ENCODE results near the gene UVRAG.

Gene UVRAG

DNA sequence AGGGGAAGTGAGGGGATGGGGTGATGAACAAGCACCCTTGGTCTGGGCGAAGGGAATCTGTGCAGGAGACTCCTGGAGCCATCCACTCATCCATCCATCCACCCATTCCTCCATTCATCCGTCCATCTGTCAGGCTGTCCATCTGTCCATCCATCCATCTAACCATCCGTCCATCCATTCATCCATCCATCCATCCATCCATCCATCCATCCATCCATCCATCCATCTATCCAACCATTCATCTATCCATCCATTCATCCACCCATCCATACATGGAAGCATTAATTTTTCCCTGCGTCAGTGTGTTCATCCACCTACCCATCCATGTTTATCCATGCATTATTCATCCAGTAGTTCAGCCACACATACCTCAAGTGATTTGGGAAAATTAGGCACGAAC lies 359.3 kb downstream of the UVRAG start:
- TF ChIP-seq, protein P1, sequence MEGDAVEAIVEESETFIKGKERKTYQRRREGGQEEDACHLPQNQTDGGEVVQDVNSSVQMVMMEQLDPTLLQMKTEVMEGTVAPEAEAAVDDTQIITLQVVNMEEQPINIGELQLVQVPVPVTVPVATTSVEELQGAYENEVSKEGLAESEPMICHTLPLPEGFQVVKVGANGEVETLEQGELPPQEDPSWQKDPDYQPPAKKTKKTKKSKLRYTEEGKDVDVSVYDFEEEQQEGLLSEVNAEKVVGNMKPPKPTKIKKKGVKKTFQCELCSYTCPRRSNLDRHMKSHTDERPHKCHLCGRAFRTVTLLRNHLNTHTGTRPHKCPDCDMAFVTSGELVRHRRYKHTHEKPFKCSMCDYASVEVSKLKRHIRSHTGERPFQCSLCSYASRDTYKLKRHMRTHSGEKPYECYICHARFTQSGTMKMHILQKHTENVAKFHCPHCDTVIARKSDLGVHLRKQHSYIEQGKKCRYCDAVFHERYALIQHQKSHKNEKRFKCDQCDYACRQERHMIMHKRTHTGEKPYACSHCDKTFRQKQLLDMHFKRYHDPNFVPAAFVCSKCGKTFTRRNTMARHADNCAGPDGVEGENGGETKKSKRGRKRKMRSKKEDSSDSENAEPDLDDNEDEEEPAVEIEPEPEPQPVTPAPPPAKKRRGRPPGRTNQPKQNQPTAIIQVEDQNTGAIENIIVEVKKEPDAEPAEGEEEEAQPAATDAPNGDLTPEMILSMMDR (IDR thresholded peaks at IDR 0.05): no peak

DNA sequence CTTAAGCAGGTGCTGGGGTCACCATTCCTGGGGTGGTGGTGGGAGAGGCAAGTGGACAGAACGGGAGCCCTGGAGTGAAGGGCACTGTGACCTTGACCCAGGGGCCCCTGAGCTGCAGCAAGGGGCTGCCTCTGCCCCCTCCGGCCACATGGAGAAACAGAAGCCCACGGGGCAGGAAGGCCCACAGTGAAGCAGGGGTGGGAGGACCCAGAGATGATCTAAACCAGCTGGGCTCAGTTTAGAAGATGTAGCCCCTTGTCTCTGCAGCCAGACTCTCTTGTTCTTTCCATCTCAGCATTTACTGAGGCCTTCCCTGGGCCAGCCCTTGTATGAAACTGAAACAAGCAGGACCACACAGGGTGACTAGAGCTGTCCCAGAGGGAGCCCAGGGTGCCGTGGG lies 360.8 kb downstream of the UVRAG start:
- TF ChIP-seq, protein P1 (IDR thresholded peaks at IDR 0.05): no peak

DNA sequence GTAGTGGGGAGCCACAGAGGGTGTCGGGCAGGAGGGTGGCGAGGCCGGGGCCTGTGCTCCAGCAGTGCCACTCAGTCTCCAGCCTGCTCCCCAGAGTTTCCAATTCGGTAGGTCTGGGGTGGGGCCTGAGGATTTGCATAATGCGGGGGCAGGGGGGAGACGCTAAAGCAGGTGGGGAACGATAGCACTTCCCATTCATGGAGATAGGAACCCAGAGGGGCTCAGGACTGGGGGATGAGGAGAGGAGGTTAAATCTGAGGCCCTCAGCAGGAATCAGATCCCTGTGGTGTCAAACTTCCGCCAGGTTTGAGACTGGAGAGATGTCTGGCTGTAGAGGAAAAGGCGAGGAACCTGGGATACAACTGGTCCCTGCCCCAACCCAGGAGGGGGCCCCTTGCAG lies 361.5 kb downstream of the UVRAG start:
- TF ChIP-seq, protein P1 (IDR thresholded peaks at IDR 0.05): no peak

DNA sequence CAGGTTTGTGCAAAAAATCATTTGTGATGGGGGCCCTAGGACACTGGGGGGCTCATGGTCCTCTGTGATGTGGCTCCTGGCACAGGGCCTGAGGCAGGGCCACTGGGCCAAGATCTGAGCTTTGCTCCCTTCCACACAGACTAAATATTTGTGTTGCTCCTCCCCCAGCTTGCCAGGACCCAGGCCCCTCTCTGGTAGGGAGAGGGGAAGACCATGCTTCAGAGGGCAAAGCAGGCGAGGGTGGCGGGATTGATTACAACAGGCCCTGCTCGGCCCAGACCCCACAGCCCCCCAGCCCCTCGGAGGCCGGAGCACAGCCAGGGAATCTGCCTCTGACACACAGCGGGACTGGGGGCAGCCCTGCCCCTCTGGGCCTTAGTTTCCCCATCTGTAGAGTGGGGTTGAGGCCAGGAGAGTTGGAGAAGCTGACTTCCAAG lies 362.3 kb downstream of the UVRAG start:
- TF ChIP-seq, protein P1 (IDR thresholded peaks at IDR 0.05): no peak

DNA sequence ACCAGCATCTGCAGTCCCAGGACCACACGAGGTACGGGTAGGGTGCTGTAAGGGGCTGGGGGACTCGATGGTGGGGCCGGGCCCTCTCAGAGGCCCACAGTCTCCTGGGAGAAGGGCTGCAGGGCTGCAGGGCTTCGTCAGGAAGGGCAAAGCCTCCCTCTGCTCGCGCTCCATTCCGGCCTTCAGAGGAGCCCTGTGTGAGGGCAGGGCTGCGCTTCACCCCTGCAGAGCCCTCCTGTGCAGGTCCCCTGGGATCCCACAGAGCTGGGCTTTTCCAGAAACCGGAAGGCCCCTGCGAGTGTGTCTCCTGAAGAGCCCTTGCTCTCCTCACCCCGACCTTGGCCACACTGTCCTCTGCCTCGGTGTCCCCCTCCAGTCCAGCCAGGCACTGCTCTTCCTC lies 364.1 kb downstream of the UVRAG start:
- TF ChIP-seq, protein P1 (IDR thresholded peaks at IDR 0.05): no peak

DNA sequence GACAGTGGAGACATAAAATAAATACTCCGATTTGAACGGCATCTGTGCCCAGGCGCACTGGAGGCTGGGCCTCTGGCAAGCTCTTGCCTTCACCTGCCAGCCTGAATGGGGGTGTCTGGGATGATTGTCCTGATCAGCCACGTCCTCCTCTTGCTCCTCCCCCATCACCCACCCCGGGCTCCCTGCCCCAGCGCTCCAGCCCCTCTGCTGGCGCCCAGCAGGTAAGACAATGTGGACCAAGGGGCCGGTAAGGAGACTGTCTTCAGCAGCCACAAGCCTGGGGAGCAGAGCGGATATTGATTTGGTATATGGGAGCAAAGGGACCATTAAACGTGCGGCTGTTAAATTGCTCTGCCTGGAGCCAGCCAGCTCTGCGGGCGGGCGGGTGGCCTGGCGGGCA lies 366.4 kb downstream of the UVRAG start:
- TF ChIP-seq, protein P1 (IDR thresholded peaks at IDR 0.05): no peak

DNA sequence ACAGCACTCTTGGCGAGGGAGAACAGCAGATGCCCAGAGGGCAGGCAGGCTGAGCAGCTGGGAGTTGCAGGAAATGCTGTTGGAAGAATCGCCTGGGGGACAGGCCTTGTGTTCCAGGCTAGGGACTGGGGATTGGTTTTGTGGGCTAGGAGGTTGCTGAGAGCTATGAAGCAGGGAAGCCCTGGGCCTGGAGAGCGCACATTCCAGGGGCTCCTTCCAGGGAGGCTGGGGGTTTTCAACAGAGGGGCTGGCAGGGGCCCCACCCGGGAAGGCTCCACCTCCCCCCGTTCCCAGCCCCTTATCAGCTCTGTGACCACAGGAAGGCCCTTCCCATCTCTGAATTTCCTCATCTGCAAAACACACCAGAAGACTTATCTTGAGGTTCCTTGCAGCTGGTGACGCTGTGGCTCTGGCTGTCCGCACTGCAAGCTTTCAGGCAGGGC lies 369.6 kb downstream of the UVRAG start:
- TF ChIP-seq, protein P1 (IDR thresholded peaks at IDR 0.05): no peak

DNA sequence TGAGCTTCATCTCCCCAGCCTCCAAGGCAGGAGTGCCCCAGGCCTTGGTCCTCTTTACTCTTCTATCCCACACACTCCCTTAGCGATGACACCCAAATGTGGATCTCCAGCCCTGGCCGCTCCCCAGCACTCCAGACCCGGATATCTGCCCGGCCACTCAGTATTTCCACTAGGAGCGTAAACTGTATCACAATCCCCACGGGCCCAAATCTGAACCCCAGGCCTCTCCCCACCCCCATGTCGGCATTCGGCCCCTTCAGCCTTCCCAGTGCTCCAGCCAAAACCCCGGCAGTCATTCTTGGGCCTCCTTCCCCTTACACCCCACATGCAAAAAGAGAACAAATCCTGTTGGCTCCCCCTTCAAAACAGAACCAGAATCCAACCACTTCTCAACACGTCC lies 370.5 kb downstream of the UVRAG start:
- TF ChIP-seq, protein P1 (IDR thresholded peaks at IDR 0.05): no peak
